Measurements from ENCODE around the gene MYO1E.

Gene MYO1E

GRCh38 chr15:59271595-59272201, 101.0 kb downstream of the MYO1E start:
- no peak for TF ChIP-seq CTCF (IDR thresholded peaks at IDR 0.05; ENCODE audit: extremely low read depth, missing control alignments)
- no peak for DNase-seq (ENCODE audit: low spot score)

- TF ChIP-seq CTCF (IDR thresholded peaks at IDR 0.05; ENCODE audit: extremely low read depth, missing control alignments) = no peak
- no peak for DNase-seq (ENCODE audit: low spot score)
These were observed 103.7 kb downstream of the MYO1E start for GRCh38 chr15:59268852-59269407.

GRCh38 chr15:59268168-59268851, 104.4 kb downstream of the MYO1E start:
- no peak for DNase-seq (ENCODE audit: low spot score)
- no peak for TF ChIP-seq CTCF (IDR thresholded peaks at IDR 0.05; ENCODE audit: extremely low read depth, missing control alignments)

- no peak for DNase-seq (ENCODE audit: low spot score)
- no peak for TF ChIP-seq CTCF (IDR thresholded peaks at IDR 0.05; ENCODE audit: extremely low read depth, missing control alignments)
These were observed 106.6 kb downstream of the MYO1E start for GRCh38 chr15:59266028-59266427.

- TF ChIP-seq CTCF (IDR thresholded peaks at IDR 0.05; ENCODE audit: extremely low read depth, missing control alignments) = no peak
- DNase-seq (ENCODE audit: low spot score) = no peak
These were observed 110.4 kb downstream of the MYO1E start for GRCh38 chr15:59262316-59262715.

GRCh38 chr15:59260090-59260489, 112.6 kb downstream of the MYO1E start:
- TF ChIP-seq CTCF (IDR thresholded peaks at IDR 0.05; ENCODE audit: extremely low read depth, missing control alignments) = no peak
- DNase-seq (ENCODE audit: low spot score) = no peak

GRCh38 chr15:59259137-59259943, 113.3 kb downstream of the MYO1E start:
- no peak for DNase-seq (ENCODE audit: low spot score)
- TF ChIP-seq CTCF (IDR thresholded peaks at IDR 0.05; ENCODE audit: extremely low read depth, missing control alignments) = no peak
